Measurements from ENCODE around the gene FBXO42. TPM values are rescaled to one million over a fixed set of nuclear protein-coding genes. Genes with fewer than 3 reads are reported as not detected.

FBXO42 gene
- total and polyA plus RNA-seq, 2 of the 8 experiments (the other 6 are each of a cell fraction or from before 2014, with no cell fraction given): 15.1 to 17.0 TPM

DNA sequence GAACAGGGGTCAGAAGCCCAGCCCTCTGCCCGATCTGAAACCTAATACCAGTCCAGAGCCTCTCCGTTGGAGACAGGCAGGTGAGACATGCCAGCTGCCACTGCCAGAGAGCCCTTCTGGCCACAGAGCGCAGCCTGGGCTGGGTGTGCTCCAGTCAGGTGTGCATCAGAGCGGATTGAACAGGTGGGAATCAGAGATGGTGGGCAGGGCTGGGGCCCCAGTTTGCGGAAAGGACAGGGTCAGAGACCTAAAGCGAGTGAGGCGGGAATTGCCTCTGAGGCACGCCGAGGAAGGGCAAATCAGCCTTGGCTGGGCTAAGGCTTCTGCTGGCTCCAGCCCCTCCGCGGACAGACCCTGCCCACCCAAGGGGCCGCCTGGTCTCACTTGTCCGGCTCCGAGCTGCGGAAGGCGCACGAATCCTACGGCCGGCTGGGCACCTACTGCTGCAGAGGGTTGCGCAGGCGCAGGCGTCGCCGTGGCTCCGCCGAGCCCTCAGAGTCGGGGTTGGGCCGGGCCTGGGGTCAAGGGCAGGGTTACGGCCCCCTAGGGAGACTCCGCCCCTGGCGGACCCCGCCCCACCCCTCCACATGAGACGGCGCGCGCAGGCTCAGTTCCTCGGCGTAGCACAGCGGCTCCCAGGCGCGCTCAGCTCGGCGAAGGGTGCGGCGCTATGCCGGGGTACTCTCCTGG, 125.6 kb downstream of the FBXO42 start:
- Histone ChIP-seq H3K18ac (ENCODE audit: extremely low read depth, low read length) (peak overlapping the region; percentile 86), H4K5ac (ENCODE audit: insufficient read length, low read depth, low read length) (no peak overlapping the region), H3K79me2 (ENCODE audit: control insufficient read depth in 1 of 2, insufficient read depth in 2 of 2, low read length in 2 of 2) (no peaks in the 10 kb centered on the region), H3K4ac (replicated peaks; ENCODE audit: insufficient read length, low read depth, low read length) (peak overlapping the region; percentile 76), H3K9ac (replicated peaks in 1 of 4; ENCODE audit: extremely low read depth in 1 of 4, low read depth in 3 of 4, low read length in 3 of 4) (peak overlapping the region in 1 of 4 experiments; percentile 35; a peak in 1 of 7 replicates), H3K23me2 (ENCODE audit: low read depth, low read length) (peaks cover 11% of the 10 kb centered on the region), H3K27ac (ENCODE audit: low read depth, low read length) (no peak overlapping the region), H4K20me1 (replicated peaks in 1 of 2; ENCODE audit: control insufficient read depth in 1 of 2, insufficient read depth in 2 of 2, low read length in 2 of 2) (peaks cover 7 to 8% of the 10 kb centered on the region in 2 experiments), H2BK120ac (replicated peaks; ENCODE audit: low read depth, low read length) (no peak overlapping the region), H3K36me3 (ENCODE audit: control insufficient read depth in 2 of 4, insufficient read depth in 4 of 4, low read length in 3 of 4) (no peaks in the 10 kb centered on the region), H2AFZ (ENCODE audit: low read length) (peak overlapping the region; percentile 9; the same call in 1 of the 2 replicates), H3K23ac (ENCODE audit: insufficient read length) (no peak overlapping the region), H2AK5ac (ENCODE audit: low read depth, low read length) (no peak overlapping the region), H3K27me3 (replicated peaks in 1 of 4; ENCODE audit: control insufficient read depth in 3 of 4, extremely low read depth in 1 of 4, insufficient read depth in 3 of 4, low read length in 3 of 4) (peaks cover 18 to 56% (median 46%) of the 10 kb centered on the region in 4 experiments), H3K4me2 (ENCODE audit: insufficient read depth in 1 of 2, low read depth in 2 of 2, low read length in 2 of 2) (peak overlapping the region; percentile 73 to 99), H3K4me3 (ENCODE audit: extremely low read depth in 1 of 4, insufficient read depth in 2 of 4, low read depth in 3 of 4, low read length in 4 of 4) (peak overlapping the region; percentile 24 to 62 (median 54); a peak in 7 of 8 replicates), H3K79me1 (ENCODE audit: low read depth, low read length) (no peaks in the 10 kb centered on the region; the same call in 1 of the 2 replicates), H3K14ac (ENCODE audit: insufficient read length) (no peak overlapping the region), H2BK5ac (ENCODE audit: low read depth, low read length) (peak overlapping the region; percentile 71; the same call in 1 of the 2 replicates), H3K9me3 (ENCODE audit: insufficient read depth in 2 of 2, low read depth in 1 of 2, low read length in 1 of 2) (no peaks in the 10 kb centered on the region), H2BK12ac (ENCODE audit: low read depth, low read length) (peak overlapping the region; percentile 75; the same call in 1 of the 2 replicates), H2BK20ac (ENCODE audit: low read length) (no peak overlapping the region), H3K4me1 (replicated peaks in 1 of 4; ENCODE audit: control insufficient read depth in 3 of 4, insufficient read depth in 4 of 4, low read length in 3 of 4) (peaks cover 0 to 16% (median 9%) of the 10 kb centered on the region in 4 experiments; a peak in 5 of 7 replicates), H4K91ac (replicated peaks; ENCODE audit: insufficient read length, low read length) (no peak overlapping the region), H2BK15ac (ENCODE audit: low read length) (peak overlapping the region; percentile 88; the same call in 1 of the 2 replicates), H3K56ac (replicated peaks; ENCODE audit: insufficient read length, low read depth, low read length) (no peak overlapping the region), H4K8ac (ENCODE audit: extremely low read depth, insufficient read depth, low read length) (peak overlapping the region; percentile 84)
- ChIA-PET CTCF (ENCODE audit: partially characterized antibody) (interaction anchor here (0.6 to 13.8 kb wide), 8 partner anchors 10 to 147 kb away, joined by 3 to 106 read pairs (median 3); partner anchors contain the start of gene ARHGEF19), POLR2A (ENCODE audit: partially characterized antibody) (interaction anchor here (0.8 to 5.3 kb wide), 5 partner anchors 9 to 22 kb away, joined by 3 to 32 read pairs (median 6); partner anchors contain the start of genes ARHGEF19 and CPLANE2)
- DNase-seq (ENCODE audit: low read depth in 1 of 2, low spot score in 2 of 2) (peak in 1 of 2 experiments; percentile 94), FAIRE-seq (no peak)
- TF ChIP-seq SP4 (IDR thresholded peaks at IDR 0.05; ENCODE audit: low read length) (peak; percentile 52; the same call in 1 of the 2 replicates), POU5F1 (IDR thresholded peaks at IDR 0.05; ENCODE audit: low read depth, low read length) (no peak), KDM4A (IDR thresholded peaks at IDR 0.05; ENCODE audit: low read depth, low read length, severe bottlenecking) (peak; percentile 73), NANOG (IDR thresholded peaks at IDR 0.05; ENCODE audit: insufficient read depth, low read depth, low read length, poor library complexity, severe bottlenecking) (no peak), CHD2 (IDR thresholded peaks at IDR 0.05; ENCODE audit: low read length) (no peak), RBBP5 (IDR thresholded peaks at IDR 0.05; ENCODE audit: borderline replicate concordance, low read depth, low read length) (0 out of 2 replicates have a peak, but pooled peaks have one; percentile 19), RXRA (IDR thresholded peaks at IDR 0.05; ENCODE audit: insufficient read depth, low read depth, low read length) (0 out of 2 replicates have a peak, but pooled peaks have one; percentile 65), NRF1 (IDR thresholded peaks at IDR 0.05; ENCODE audit: low read depth, low read length) (peak; percentile 94)
- WGBS, 2 experiments (ENCODE audit: extremely low coverage in 1 of 2, insufficient coverage in 1 of 2, insufficient read length in 1 of 2, insufficient replicate concordance in 2 of 2, low coverage in 1 of 2, low lambda C conversion rate in 2 of 2, missing lambda C conversion rate in 1 of 2): 3% methylated on average over 40 of the region's 46 CpGs; no CpG with 5 or more reads in 1 of the 2 experiments
